Natural killer cell (primary cell): Measurements from ENCODE around the gene PDGFRB. TPM values are rescaled to one million over a fixed set of nuclear protein-coding genes. Genes with fewer than 3 reads are reported as not detected.

ENCODE experiments used
- ATAC-seq, 3 donors: fragments of 150-1000 bp in 2 of 3; fragments of 200-7000 bp in 1 of 3; cut with Tn5 transposase; 1 replicate in 1 of 3; 2 replicates in 2 of 3; pipeline ENCODE4 v1.10.0; 2021; ENCODE audit warnings: mild to moderate bottlenecking in 2 of 3, moderate library complexity in 2 of 3
- DNase-seq, 2 donors: peaks; one replicate each; pipeline versions ENCODE4 v3.0.0 to v3.0.0-alpha.2; 2013 to 2021; ENCODE audit warnings: mixed read lengths in 1 of 2
- H3K27ac ChIP-seq: one replicate; pipeline ENCODE4 v1.5.1; 2013; ENCODE audit warnings: mild to moderate bottlenecking, low read length
- H3K27me3 ChIP-seq: one replicate; pipeline ENCODE4 v1.6.1; 2013; ENCODE audit warnings: low read length; ENCODE audit not compliant: control insufficient read depth, insufficient read depth
- H3K36me3 ChIP-seq: one replicate; pipeline ENCODE4 v1.6.1; 2013; ENCODE audit warnings: low read length; ENCODE audit not compliant: control insufficient read depth, insufficient read depth
- H3K4me1 ChIP-seq: one replicate; pipeline ENCODE4 v1.6.1; 2013; ENCODE audit warnings: low read length; ENCODE audit not compliant: control insufficient read depth, insufficient read depth
- H3K4me3 ChIP-seq: one replicate; pipeline ENCODE4 v1.5.1; 2013; ENCODE audit warnings: low read length
- H3K9me3 ChIP-seq: one replicate; pipeline ENCODE4 v1.6.1; 2013; ENCODE audit warnings: low read length; ENCODE audit not compliant: control insufficient read depth, insufficient read depth
- H3K27ac Mint-ChIP-seq, 2 donors: one replicate each; pipeline ENCODE4 v1.8.0; 2022; ENCODE audit warnings: mild to moderate bottlenecking in 2 of 2, mixed read lengths in 2 of 2, moderate library complexity in 1 of 2
- H3K27me3 Mint-ChIP-seq, 2 donors: one replicate each; pipeline ENCODE4 v1.8.0; 2022; ENCODE audit warnings: low read depth in 2 of 2, mixed read lengths in 2 of 2
- H3K36me3 Mint-ChIP-seq: one replicate; pipeline ENCODE4 v1.8.0; 2022; ENCODE audit warnings: mixed read lengths
- H3K4me1 Mint-ChIP-seq, 2 donors: one replicate each; pipeline ENCODE4 v1.8.0; 2022; ENCODE audit warnings: mixed read lengths in 2 of 2
- H3K4me3 Mint-ChIP-seq: one replicate; pipeline ENCODE4 v1.8.0; 2022; ENCODE audit warnings: mild to moderate bottlenecking, moderate library complexity, mixed read lengths
- H3K9me3 Mint-ChIP-seq, 2 donors: one replicate each; pipeline ENCODE4 v1.8.0; 2022; ENCODE audit warnings: mixed read lengths in 2 of 2
- WGBS: methylation state at CpG from one replicate; pipeline ENCODE4 v1.1.7; 2013; ENCODE audit warnings: missing lambda C conversion rate; ENCODE audit not compliant: insufficient coverage; 5-methylcytosine and 5-hydroxymethylcytosine counted together
- intact Hi-C: fragments of 100-400 bp; cut with micrococcal nuclease; formaldehyde crosslinking; loops from one replicate; pipeline ENCODE4 v1.14.2; 2022
- total RNA-seq, 4 donors: library from RNA; stranded (reverse); fragments of 120-200 nt in 1 of 4; gene quantifications; one replicate each; pipeline versions ENCODE4 v1.2.3 to v1.2.4, GENCODE V29; 2013 to 2022
- TF ChIP-seq, protein P1 (sequence below): fragments of 200-600 bp; IDR thresholded peaks from one replicate; pipeline ENCODE4 v1.8.0; 2022; ENCODE audit warnings: antibody characterized with exemption

Gene PDGFRB
- total RNA-seq, 3 donors from 2014 or later (not counting 1 experiment from before 2014, with no cell fraction given): 44.8 to 93.1 (median 61.6) TPM

DNA sequence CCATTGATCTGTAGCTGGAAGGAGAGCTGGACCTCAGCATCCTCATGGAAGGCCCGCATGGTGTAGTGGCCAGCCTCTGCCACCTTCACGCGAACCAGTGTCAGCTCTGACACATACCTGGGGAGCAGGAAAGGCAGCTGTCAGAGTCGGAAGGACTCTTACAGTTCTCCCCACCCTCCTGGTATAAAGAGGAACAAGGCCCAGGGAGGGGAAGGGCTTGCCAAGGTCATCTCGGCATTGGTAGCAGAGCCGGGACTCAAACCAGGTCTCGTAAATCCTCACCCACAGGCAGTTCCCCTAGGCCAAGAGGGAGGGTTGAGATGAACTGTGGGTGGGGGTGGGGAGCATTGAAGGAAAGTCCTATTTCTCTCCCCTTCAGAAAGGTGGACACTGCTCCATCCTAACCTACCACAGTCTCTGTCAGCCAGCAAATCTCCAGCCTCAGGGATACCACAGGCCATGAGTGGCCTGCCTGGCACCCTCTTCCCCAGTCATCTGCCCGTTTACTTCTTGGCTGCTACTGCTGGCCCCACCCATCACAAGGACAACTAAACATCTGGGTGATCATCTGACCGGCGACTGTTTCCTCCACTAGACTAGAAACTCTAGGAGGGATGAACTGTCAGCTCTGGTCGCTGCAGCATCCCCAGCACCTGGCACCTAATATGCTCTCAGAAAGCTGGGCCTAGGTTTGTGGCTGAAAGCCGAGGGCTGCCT, 23.5 kb downstream of the PDGFRB start:
- H3K4me3 ChIP-seq: no peak overlapping the region
- Mint-ChIP-seq H3K27ac (no peak overlapping the region), H3K27me3 (peaks cover 0 to 3% of the 10 kb centered on the region in 2 donors), H3K4me1 (peaks cover 21 to 43% of the 10 kb centered on the region in 2 donors), H3K4me3 (no peak overlapping the region), H3K36me3 (no peaks in the 10 kb centered on the region), H3K9me3 (no peaks in the 10 kb centered on the region)
- ATAC-seq: no peak
- TF ChIP-seq, protein P1, sequence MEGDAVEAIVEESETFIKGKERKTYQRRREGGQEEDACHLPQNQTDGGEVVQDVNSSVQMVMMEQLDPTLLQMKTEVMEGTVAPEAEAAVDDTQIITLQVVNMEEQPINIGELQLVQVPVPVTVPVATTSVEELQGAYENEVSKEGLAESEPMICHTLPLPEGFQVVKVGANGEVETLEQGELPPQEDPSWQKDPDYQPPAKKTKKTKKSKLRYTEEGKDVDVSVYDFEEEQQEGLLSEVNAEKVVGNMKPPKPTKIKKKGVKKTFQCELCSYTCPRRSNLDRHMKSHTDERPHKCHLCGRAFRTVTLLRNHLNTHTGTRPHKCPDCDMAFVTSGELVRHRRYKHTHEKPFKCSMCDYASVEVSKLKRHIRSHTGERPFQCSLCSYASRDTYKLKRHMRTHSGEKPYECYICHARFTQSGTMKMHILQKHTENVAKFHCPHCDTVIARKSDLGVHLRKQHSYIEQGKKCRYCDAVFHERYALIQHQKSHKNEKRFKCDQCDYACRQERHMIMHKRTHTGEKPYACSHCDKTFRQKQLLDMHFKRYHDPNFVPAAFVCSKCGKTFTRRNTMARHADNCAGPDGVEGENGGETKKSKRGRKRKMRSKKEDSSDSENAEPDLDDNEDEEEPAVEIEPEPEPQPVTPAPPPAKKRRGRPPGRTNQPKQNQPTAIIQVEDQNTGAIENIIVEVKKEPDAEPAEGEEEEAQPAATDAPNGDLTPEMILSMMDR: no peak
- H3K36me3 ChIP-seq: no peaks in the 10 kb centered on the region
- no peaks in the 10 kb centered on the region for H3K27me3 ChIP-seq
- H3K9me3 ChIP-seq: no peaks in the 10 kb centered on the region
- H3K27ac ChIP-seq: no peak overlapping the region
- intact Hi-C loops: loop anchor here (2.0 kb wide), 1 partner anchor 43 kb away; no protein-coding TSS in a partner anchor
- DNase-seq: no peak
- WGBS: 58% methylated on average over 11 of the region's 12 CpGs
- peaks cover 27% of the 10 kb centered on the region for H3K4me1 ChIP-seq

DNA sequence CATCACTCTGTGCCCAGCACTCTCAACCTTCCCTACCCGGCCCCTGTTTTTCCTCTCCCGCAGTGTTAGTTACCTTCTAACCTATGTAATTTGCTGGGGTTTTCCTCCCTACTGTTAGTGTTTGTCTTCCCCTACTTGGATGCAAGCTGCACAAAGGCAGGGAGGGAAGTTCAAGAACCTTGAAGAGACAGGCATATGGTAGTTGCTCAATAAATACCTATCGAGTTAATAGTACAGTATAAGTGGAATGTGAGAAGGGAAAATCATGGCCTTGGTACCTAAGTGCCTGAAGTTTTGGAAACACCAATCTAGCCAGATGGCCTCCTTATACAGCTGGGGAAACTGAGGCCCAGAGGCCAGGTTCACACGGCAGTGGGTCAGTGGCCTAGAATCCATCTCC, 24.2 kb downstream of the PDGFRB start:
- H3K9me3 ChIP-seq: no peaks in the 10 kb centered on the region
- no peaks in the 10 kb centered on the region for H3K36me3 Mint-ChIP-seq
- DNase-seq: no peak
- no peak overlapping the region for H3K27ac ChIP-seq
- TF ChIP-seq, protein P1: no peak
- 89% methylated on average over 1 of the region's 4 CpGs for WGBS
- peak overlapping the region in 1 of 2 donors; percentile 74 for H3K27ac Mint-ChIP-seq
- peaks cover 27% of the 10 kb centered on the region for H3K4me1 ChIP-seq
- H3K9me3 Mint-ChIP-seq: no peaks in the 10 kb centered on the region
- no peak for ATAC-seq
- H3K4me3 ChIP-seq: no peak overlapping the region
- H3K4me1 Mint-ChIP-seq: peaks cover 21 to 43% of the 10 kb centered on the region in 2 donors
- intact Hi-C loops: loop anchor here (2.0 kb wide), 1 partner anchor 43 kb away; no protein-coding TSS in a partner anchor
- H3K4me3 Mint-ChIP-seq: peak overlapping the region; percentile 0
- H3K27me3 Mint-ChIP-seq: peaks cover 0 to 3% of the 10 kb centered on the region in 2 donors
- H3K27me3 ChIP-seq: no peaks in the 10 kb centered on the region
- no peaks in the 10 kb centered on the region for H3K36me3 ChIP-seq

DNA sequence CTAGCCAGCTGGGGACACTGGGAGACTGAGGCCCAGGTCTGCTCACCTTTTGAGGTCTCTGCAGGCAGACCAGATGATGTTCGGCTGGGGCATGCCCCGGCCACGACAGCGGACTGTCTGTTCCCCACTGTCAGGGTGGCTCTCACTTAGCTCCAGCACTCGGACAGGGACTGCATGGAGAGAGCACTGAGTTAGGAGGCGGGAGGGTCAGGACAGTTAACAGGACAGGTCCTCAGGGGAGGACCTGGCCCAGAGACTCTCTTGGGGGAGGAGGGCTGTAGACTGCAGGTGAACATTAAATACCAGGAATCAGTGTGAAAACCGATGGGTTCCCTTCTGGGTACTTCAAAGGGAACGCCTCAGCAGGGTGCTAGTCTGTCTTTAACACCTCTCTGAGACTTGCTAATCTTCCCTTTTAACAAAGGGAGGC, 25.1 kb downstream of the PDGFRB start:
- Mint-ChIP-seq H3K27me3 (peaks cover 0 to 3% of the 10 kb centered on the region in 2 donors), H3K27ac (peak overlapping the region; percentile 45 to 74), H3K9me3 (no peaks in the 10 kb centered on the region), H3K36me3 (no peaks in the 10 kb centered on the region), H3K4me3 (peak overlapping the region; percentile 0), H3K4me1 (peaks cover 21 to 43% of the 10 kb centered on the region in 2 donors)
- TF ChIP-seq, protein P1: no peak
- intact Hi-C loops: loop anchor here (1.0 to 2.0 kb wide), 3 partner anchors 44 to 306 kb away; no protein-coding TSS in a partner anchor
- H3K9me3 ChIP-seq: no peaks in the 10 kb centered on the region
- H3K4me3 ChIP-seq: no peak overlapping the region
- 70% methylated on average over 8 of the region's 8 CpGs for WGBS
- no peaks in the 10 kb centered on the region for H3K27me3 ChIP-seq
- peaks cover 27% of the 10 kb centered on the region for H3K4me1 ChIP-seq
- DNase-seq: no peak
- peak; percentile 52 to 78 (median 65) for ATAC-seq
- no peaks in the 10 kb centered on the region for H3K36me3 ChIP-seq
- H3K27ac ChIP-seq: no peak overlapping the region
